ENCODE measurements around the gene SLC35A2. TPM values are rescaled to one million over a fixed set of nuclear protein-coding genes. Genes with fewer than 3 reads are reported as not detected.

Gene SLC35A2
- 11.6 TPM for total RNA-seq
- long read RNA-seq, partial matches to known transcripts, result 0 of 6 reads
- long read RNA-seq, other reads (novel, unspliced or antisense), result 2 of 6 reads

GRCh38 chrX:48911412-48912182, at the start of gene SLC35A2:
Gene SLC35A2, minus strand, starts transcription at chrX:48911646. Its CDS starts 10 bp downstream, at chrX:48911636.
- ATAC-seq (peak; percentile 84), DNase-seq (ENCODE audit: missing footprints) (peak; percentile 92)

GRCh38 chrX:48960291-48960690, 48.8 kb upstream of the SLC35A2 start:
- intact Hi-C loops (cut with DNase I), result no loop called here
- DNase-seq (ENCODE audit: missing footprints) (no peak), ATAC-seq (no peak)

More at GRCh38 chrX:48911412-48912182, at the start of gene SLC35A2:
- intact Hi-C loops (cut with DNase I), result loop anchor here (10.0 kb wide), 1 partner anchor 267 kb away; no protein-coding TSS in a partner anchor

- DNase-seq (ENCODE audit: missing footprints) (no peak), ATAC-seq (peak; percentile 0)
- intact Hi-C loops (cut with DNase I), result loop anchor here (5.0 kb wide), 3 partner anchors 41 to 156 kb away; partner anchors contain the start of genes HDAC6, PIM2 and TFE3
These were observed 47.2 kb upstream of the SLC35A2 start for GRCh38 chrX:48958635-48959094.

DNA sequence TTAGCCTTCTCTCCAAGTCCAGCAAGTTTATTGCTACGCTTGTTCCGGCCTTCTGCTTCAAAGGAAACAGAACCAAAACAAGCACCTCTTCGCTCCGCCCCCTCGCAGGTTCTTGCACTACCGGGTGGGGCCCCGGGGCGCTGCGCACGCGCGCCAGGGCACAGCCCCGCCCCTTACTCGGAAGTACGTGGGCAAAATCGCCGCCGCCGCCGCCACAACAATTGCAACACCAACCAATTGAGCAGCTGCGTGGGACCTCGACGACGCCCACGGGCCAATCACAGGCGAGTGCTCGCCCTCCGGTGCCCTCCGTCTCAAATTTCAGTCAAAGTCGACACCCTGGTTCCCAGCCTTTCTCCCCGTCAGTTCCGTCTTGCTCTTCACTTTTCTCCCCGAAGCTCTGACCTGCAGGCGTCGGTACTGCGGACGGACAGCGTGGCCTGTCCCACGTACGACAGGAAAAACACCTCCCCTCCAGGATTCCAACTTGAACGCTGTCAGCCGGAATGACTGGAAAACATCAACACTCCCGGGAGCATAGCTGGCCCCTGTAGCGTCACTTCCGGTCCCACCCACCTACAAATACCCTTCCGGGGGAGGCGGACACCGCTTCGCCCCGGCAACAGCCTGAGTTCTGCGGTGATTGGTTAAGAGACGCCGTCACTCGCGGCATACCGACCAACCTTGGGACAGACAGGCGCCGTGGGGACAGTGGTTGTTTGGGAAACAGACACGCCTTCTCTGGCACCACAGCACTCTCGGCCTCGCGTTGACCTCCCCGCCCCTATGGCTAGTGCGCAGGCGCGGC, 46.6 kb upstream of the SLC35A2 start:
- intact Hi-C loops (cut with DNase I), result loop anchor here (5.0 kb wide), 3 partner anchors 41 to 156 kb away; partner anchors contain the start of genes HDAC6, PIM2 and TFE3
- peak; percentile 98 for DNase-seq (ENCODE audit: missing footprints)
- peak; percentile 96 for ATAC-seq

GRCh38 chrX:48957477-48957826, 46.0 kb upstream of the SLC35A2 start, which contains the start of gene OTUD5:
Gene OTUD5, minus strand, starts transcription at chrX:48957607. Its CDS starts 37 bp downstream, at chrX:48957570.
- ATAC-seq, result no peak
- intact Hi-C loops (cut with DNase I), result loop anchor here (5.0 kb wide), 3 partner anchors 40 to 155 kb away; partner anchors contain the start of genes HDAC6, PIM2 and TFE3

DNA sequence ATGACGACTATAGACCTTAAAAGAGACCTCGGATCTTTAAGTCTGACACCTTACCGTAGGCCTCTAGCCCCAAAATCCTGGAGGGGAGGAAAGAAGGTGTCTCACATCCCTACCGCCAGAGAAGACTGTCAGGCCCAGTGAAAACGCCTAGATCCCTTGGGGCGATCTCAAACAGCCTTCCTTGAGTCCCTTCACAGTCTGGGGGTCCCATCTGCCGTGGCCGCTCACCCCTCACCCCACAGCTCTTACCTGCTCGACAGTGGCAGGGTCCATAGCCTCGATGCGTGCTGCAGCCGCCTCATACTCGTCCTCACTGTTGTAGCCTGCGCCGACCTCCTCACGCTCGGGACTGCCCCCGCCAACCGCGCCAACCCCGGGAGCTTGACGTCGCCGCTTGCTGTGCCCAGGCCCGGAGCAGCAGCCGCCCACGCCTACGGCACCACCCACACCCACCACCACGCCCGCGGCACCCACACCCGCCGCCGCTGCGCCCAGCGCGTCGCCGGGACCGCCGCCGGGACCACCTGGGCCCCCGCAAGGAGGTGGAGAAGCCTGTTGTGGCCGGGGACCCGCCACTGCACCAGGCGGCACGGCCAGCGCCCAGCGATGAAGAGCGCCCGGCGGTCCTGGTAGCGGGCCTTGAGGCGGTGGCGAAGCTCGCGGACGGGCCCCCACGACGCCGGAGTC, 45.4 kb upstream of the SLC35A2 start:
- intact Hi-C loops (cut with DNase I), result loop anchor here (5.0 kb wide), 3 partner anchors 40 to 155 kb away; partner anchors contain the start of genes HDAC6, PIM2 and TFE3
- ATAC-seq (no peak), DNase-seq (ENCODE audit: missing footprints) (no peak)

More at GRCh38 chrX:48957477-48957826, 46.0 kb upstream of the SLC35A2 start, which contains the start of gene OTUD5:
- peak; percentile 74 for DNase-seq (ENCODE audit: missing footprints)

DNA sequence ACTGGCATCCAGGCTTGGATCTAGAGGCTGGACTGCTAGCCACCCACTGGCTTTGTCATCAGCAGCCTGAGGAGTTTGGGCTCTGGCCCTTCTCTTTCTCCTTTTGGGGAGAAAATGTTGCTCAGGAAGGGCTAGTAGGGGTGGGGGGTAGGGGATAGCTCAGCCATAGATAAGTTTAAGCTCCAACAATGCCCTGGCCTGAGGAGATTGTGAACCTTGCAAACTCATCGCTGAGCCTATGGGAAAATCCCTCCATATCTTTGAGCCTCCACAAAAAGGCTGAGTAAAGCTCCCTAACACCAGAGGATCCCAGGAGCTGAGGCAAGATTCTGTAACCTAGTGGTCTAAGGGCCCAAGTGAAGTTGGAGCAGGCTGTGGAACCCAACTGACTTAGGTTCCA, 37.1 kb upstream of the SLC35A2 start:
- intact Hi-C loops (cut with DNase I), result loop anchor here (10.0 kb wide), 1 partner anchor 304 kb away; no protein-coding TSS in a partner anchor
- DNase-seq (ENCODE audit: missing footprints) (no peak), ATAC-seq (no peak)

GRCh38 chrX:48945517-48946348, 34.3 kb upstream of the SLC35A2 start:
- intact Hi-C loops (cut with DNase I), result loop anchor here (10.0 kb wide), 1 partner anchor 301 kb away; no protein-coding TSS in a partner anchor
- ATAC-seq, result no peak

DNA sequence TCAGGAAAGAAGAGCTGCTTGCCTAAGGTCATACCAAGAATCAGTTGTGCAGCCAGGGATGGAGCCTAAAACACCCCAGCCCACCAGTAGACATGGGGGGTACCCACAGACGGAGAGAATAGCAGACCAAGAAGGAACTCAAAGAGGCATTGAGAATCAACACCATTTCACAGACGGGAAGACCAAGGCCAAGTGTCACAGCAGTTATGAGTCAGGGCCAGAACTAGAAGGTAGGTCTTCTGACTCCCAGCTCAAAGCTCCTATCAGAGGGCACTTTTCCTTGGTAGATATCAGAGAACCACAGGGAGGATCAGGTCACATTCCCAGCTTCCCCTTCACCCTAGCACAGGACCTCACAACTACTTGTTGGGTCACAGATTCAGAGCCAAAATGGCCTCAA, 31.4 kb upstream of the SLC35A2 start:
- no peak for ATAC-seq
- intact Hi-C loops (cut with DNase I), result loop anchor here (10.0 kb wide), 1 partner anchor 298 kb away; no protein-coding TSS in a partner anchor
- no peak for DNase-seq (ENCODE audit: missing footprints)

More at GRCh38 chrX:48945517-48946348, 34.3 kb upstream of the SLC35A2 start:
- DNase-seq (ENCODE audit: missing footprints), result no peak

- ATAC-seq, result no peak
- intact Hi-C loops (cut with DNase I), result loop anchor here (10.0 kb wide), 1 partner anchor 296 kb away; no protein-coding TSS in a partner anchor
- no peak for DNase-seq (ENCODE audit: missing footprints)
These were observed 29.0 kb upstream of the SLC35A2 start for GRCh38 chrX:48940404-48940955.

DNA sequence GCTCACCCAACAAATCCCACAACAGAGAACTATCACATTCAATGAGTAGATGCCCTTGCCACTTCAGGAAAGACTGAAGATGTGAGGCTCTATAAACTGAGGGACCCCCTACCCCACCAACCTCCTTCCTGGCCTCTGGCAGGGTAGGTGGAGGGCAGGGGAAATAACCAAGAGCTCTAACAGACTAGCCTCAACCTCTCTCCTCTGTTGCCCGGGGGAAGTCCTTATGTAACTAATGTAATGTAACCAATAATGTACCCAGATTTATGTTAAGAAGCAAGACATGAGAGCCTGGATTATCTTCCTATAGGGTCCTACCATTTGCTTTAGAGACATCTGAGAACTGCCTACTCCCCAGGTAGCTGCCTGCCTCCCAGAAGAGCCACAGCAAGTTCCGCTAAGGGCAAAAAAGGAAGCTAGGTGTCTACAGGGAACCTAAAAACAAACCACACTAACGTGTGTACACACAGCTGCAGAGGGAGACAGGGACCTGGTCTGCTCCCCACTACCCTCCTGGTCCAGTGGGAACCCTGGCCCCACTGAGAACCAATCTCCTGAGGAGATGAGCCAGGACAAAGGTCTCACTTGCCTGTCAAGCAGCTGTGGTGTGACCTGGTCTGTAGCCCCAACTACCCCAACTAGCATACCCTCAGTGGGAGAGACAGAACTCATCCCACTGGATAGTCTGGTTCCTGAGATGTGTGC, 28.2 kb upstream of the SLC35A2 start:
- intact Hi-C loops (cut with DNase I), result loop anchor here (10.0 kb wide), 1 partner anchor 295 kb away; no protein-coding TSS in a partner anchor
- DNase-seq (ENCODE audit: missing footprints) (no peak), ATAC-seq (no peak)

DNA sequence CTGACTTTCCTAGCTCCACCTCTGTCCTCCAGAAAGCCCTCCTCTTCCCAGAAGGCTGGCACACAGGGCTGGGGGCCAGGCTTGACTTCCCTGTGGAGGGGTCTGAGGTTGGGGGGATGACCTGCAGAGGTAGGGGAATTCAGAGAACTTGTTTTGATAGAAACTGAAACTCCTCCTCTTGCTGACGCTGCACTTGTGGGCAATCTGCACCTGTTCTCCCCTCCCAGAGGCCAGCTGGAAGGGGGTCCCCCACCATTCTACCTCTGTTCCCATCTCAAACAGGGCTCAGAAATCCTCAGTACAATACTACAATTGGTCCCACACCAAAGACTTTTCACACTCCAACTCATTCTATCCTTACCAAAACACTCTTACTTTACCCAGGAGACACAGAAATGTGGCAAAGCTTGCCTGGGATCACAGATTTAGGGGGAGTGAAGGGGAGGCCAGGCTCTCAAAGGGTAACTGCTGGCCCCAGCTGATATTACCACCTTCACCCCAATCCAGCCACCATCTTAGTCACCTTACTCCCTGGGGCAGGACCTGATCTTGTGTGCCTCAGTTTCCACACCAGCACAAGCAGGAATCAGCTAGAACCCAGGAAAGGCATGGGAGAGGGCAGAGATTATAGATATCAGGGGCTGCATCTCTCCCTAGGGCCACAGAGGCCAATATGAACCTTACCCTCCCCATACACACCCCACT, 27.4 kb upstream of the SLC35A2 start:
- ATAC-seq (no peak), DNase-seq (ENCODE audit: missing footprints) (no peak)
- intact Hi-C loops (cut with DNase I), result no loop called here

GRCh38 chrX:48937054-48937907, 25.8 kb upstream of the SLC35A2 start:
- intact Hi-C loops (cut with DNase I), result no loop called here
- ATAC-seq (peak; percentile 39), DNase-seq (ENCODE audit: missing footprints) (peak; percentile 80)

DNA sequence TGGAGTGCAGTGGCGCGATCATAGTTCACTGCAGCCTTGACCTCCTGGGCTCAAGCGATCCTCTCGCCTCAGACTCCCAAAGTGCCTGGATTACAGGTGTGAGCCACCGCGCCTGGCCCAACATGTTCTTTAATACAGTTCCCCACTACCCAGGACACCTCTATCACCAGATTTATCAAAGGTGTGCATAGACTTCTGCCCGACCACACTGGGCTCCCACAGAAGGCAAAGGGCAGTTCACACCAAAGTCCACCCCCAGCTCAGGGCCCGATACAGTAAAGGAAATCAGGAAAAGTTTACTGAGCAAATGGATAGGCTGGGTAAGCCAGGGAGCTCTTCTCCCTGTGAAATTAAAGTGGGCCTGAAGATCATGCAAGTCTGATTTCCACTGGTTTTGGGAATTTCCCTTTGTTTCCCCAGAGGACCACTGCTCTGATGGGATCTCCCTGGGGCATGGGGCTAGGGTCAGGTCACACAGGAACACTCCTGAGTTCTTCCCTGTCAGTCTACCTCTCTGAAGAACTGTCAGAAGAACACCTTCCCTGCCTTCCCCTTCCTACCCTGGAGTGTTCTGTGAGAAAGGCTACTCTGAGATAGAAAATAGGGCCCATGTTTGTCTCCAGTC, 25.1 kb upstream of the SLC35A2 start:
- DNase-seq (ENCODE audit: missing footprints) (no peak), ATAC-seq (no peak)
- intact Hi-C loops (cut with DNase I), result no loop called here

GRCh38 chrX:48935301-48935670, 23.8 kb upstream of the SLC35A2 start:
- intact Hi-C loops (cut with DNase I), result no loop called here
- ATAC-seq (no peak), DNase-seq (ENCODE audit: missing footprints) (no peak)
